Urinary bladder (tissue), 4 donors: ENCODE measurements around the gene FOLH1. TPM values are rescaled to one million over a fixed set of nuclear protein-coding genes. Genes with fewer than 3 reads are reported as not detected.
"Not testable (repeated sequence)": the region's sequence is repeated elsewhere in the genome, so short reads cannot be mapped to it uniquely, and the experiment has no call there.

ENCODE experiments used
- DNase-seq: peaks from one replicate; pipeline ENCODE4 v3.0.0-alpha.2; 2015; ENCODE audit errors: extremely low spot score
- H3K27ac ChIP-seq: one replicate; pipeline ENCODE4 v1.5.1; 2013; ENCODE audit warnings: low read depth, mild to moderate bottlenecking, moderate library complexity
- H3K36me3 ChIP-seq: one replicate; pipeline ENCODE4 v1.6.1; 2013; ENCODE audit warnings: mild to moderate bottlenecking, moderate library complexity; ENCODE audit not compliant: insufficient read depth
- H3K4me1 ChIP-seq: one replicate; pipeline ENCODE4 v1.6.1; 2013; ENCODE audit warnings: mild to moderate bottlenecking, moderate library complexity; ENCODE audit not compliant: insufficient read depth
- H3K4me3 ChIP-seq: one replicate; pipeline ENCODE4 v1.5.1; 2013; ENCODE audit warnings: low read depth, low read length
- WGBS: extraction: QIAGEN DNeasy Blood & Tissue Kit; methylation state at CpG from one replicate; pipeline ENCODE4 v1.1.7; 2013; 5-methylcytosine and 5-hydroxymethylcytosine counted together
- polyA plus RNA-seq: library from polyadenylated mRNA; stranded (reverse); fragments of 200-250 nt; gene quantifications from one replicate; pipeline ENCODE4 v1.2.3, GENCODE V29; 2013
- total RNA-seq: library from RNA; depleted of rRNA; stranded (reverse); fragments of >200 nt; gene quantifications from one replicate; pipeline ENCODE4 v1.2.3, GENCODE V29; 2014
- donor health status: healthy with polysubstance abuse.
- donor health status: healthy.

FOLH1 gene
- 9.1 TPM for total RNA-seq
- 0.96 TPM for polyA plus RNA-seq

GRCh38 chr11:49208006-49208721, at the start of gene FOLH1:
TSS of gene FOLH1 (minus strand) at chr11:49208602. CDS start at chr11:49208409, 193 bp downstream.
- Histone ChIP-seq H3K27ac (no peak within 1 kb of the TSS), H3K36me3 (no peaks in the 10 kb centered on the region), H3K4me1 (no peaks in the 10 kb centered on the region), H3K4me3 (peak within 1 kb of the TSS; percentile 31)
- 2% methylated on average over 48 of the region's 48 CpGs for WGBS
- DNase-seq: peak; percentile 77

GRCh38 chr11:49255148-49255547, 46.7 kb upstream of the FOLH1 start:
- 50% methylated on average over 2 of the region's 2 CpGs for WGBS
- not testable (repeated sequence) for H3K27ac ChIP-seq, H3K36me3 ChIP-seq, DNase-seq, H3K4me3 ChIP-seq, H3K4me1 ChIP-seq

- H3K4me1 ChIP-seq, DNase-seq, H3K27ac ChIP-seq, H3K4me3 ChIP-seq, H3K36me3 ChIP-seq: not testable (repeated sequence)
- 73% methylated on average over 5 of the region's 5 CpGs for WGBS
Measured at GRCh38 chr11:49251212-49251611, 42.8 kb upstream of the FOLH1 start.

GRCh38 chr11:49250398-49251115, 42.2 kb upstream of the FOLH1 start:
- not testable (repeated sequence) for H3K36me3 ChIP-seq, DNase-seq, H3K4me1 ChIP-seq, H3K27ac ChIP-seq, H3K4me3 ChIP-seq
- 84% methylated on average over 5 of the region's 5 CpGs for WGBS

- H3K4me1 ChIP-seq, H3K4me3 ChIP-seq, H3K27ac ChIP-seq, DNase-seq, H3K36me3 ChIP-seq: not testable (repeated sequence)
- WGBS: 88% methylated on average over 3 of the region's 3 CpGs
Measured at GRCh38 chr11:49249363-49249762, 41.0 kb upstream of the FOLH1 start.

- not testable (repeated sequence) for H3K36me3 ChIP-seq, H3K27ac ChIP-seq, H3K4me3 ChIP-seq, H3K4me1 ChIP-seq, DNase-seq
- 63% methylated on average over 4 of the region's 4 CpGs for WGBS
Measured at GRCh38 chr11:49233685-49234084, 25.3 kb upstream of the FOLH1 start.

- H3K4me3 ChIP-seq, H3K4me1 ChIP-seq, H3K27ac ChIP-seq, H3K36me3 ChIP-seq, DNase-seq: not testable (repeated sequence)
- WGBS: 53% methylated on average over 5 of the region's 5 CpGs
Measured at GRCh38 chr11:49233019-49233418, 24.6 kb upstream of the FOLH1 start.

- H3K4me1 ChIP-seq, DNase-seq, H3K27ac ChIP-seq, H3K36me3 ChIP-seq, H3K4me3 ChIP-seq: not testable (repeated sequence)
- WGBS: 58% methylated on average over 3 of the region's 3 CpGs
Measured at GRCh38 chr11:49231725-49232124, 23.3 kb upstream of the FOLH1 start.

GRCh38 chr11:49230534-49230933, 22.1 kb upstream of the FOLH1 start:
- not testable (repeated sequence) for DNase-seq, H3K4me3 ChIP-seq, H3K4me1 ChIP-seq, H3K27ac ChIP-seq, H3K36me3 ChIP-seq
- 36% methylated on average over 1 of the region's 1 CpG for WGBS

- WGBS: 66% methylated on average over 3 of the region's 3 CpGs
Measured at GRCh38 chr11:49230001-49230400, 21.6 kb upstream of the FOLH1 start.

GRCh38 chr11:49229136-49229535, 20.7 kb upstream of the FOLH1 start:
- H3K4me3 ChIP-seq, H3K36me3 ChIP-seq, H3K4me1 ChIP-seq, H3K27ac ChIP-seq, DNase-seq: not testable (repeated sequence)
- 41% methylated on average over 2 of the region's 2 CpGs for WGBS

More at GRCh38 chr11:49230001-49230400, 21.6 kb upstream of the FOLH1 start:
- H3K4me3 ChIP-seq, DNase-seq, H3K27ac ChIP-seq, H3K36me3 ChIP-seq, H3K4me1 ChIP-seq: not testable (repeated sequence)

- WGBS: 52% methylated on average over 8 of the region's 8 CpGs
- not testable (repeated sequence) for DNase-seq, H3K36me3 ChIP-seq, H3K27ac ChIP-seq, H3K4me1 ChIP-seq, H3K4me3 ChIP-seq
Measured at GRCh38 chr11:49225255-49225785, 16.9 kb upstream of the FOLH1 start.

GRCh38 chr11:49221112-49221511, 12.7 kb upstream of the FOLH1 start:
- Histone ChIP-seq H3K27ac (no peak overlapping the region), H3K36me3 (no peaks in the 10 kb centered on the region), H3K4me1 (no peaks in the 10 kb centered on the region), H3K4me3 (no peak overlapping the region)
- WGBS: 86% methylated on average over 5 of the region's 5 CpGs
- no peak for DNase-seq

- no peak for DNase-seq
- no peak overlapping the region for H3K27ac ChIP-seq
- 61% methylated on average over 2 of the region's 2 CpGs for WGBS
- no peak overlapping the region for H3K4me3 ChIP-seq
- H3K4me1 ChIP-seq: no peaks in the 10 kb centered on the region
- no peaks in the 10 kb centered on the region for H3K36me3 ChIP-seq
Measured at GRCh38 chr11:49213026-49213560, 4.7 kb upstream of the FOLH1 start.
